C4-2B (cell line): ENCODE data around the gene WFIKKN2.
A peak's percentile ranks its signal among the peaks of the same experiment; 100 is the strongest.

Experiments
- CTCF ChIP-seq: fragments of 450-650 bp; conservative IDR thresholded peaks from 2 replicates; pipeline ENCODE4 v1.5.1; 2017; ENCODE audit warnings: mild to moderate bottlenecking
- ZFX ChIP-seq: fragments of 450-650 bp; IDR thresholded peaks from 2 replicates; pipeline ENCODE4 v1.6.1; 2017

GRCh38 chr17:50816771-50817751, 18.3 kb upstream of the WFIKKN2 start:
- TF ChIP-seq CTCF (peak; percentile 93), ZFX (no peak)
